ENCODE results near the gene UMODL1.

Gene UMODL1

GRCh38 chr21:42141643-42142042 lies 70.5 kb downstream of the UMODL1 start:
- no peak overlapping the region for H3K4me3 ChIP-seq (ENCODE audit: control insufficient read depth, low read depth, low read length)
- TF ChIP-seq CTCF (IDR thresholded peaks at IDR 0.05; ENCODE audit: control insufficient read depth, insufficient read depth, low read depth, low read length, missing control alignments) = no peak
- DNase-seq (ENCODE audit: low read depth) = no peak

- no peak for TF ChIP-seq CTCF (IDR thresholded peaks at IDR 0.05; ENCODE audit: control insufficient read depth, insufficient read depth, low read depth, low read length, missing control alignments)
- DNase-seq (ENCODE audit: low read depth) = no peak
- H3K4me3 ChIP-seq (ENCODE audit: control insufficient read depth, low read depth, low read length) = no peak overlapping the region
Measured at GRCh38 chr21:42142141-42142540, 71.0 kb downstream of the UMODL1 start.

- DNase-seq (ENCODE audit: low read depth) = no peak
Measured at GRCh38 chr21:42142627-42143026, 71.5 kb downstream of the UMODL1 start.

GRCh38 chr21:42143111-42143510 lies 72.0 kb downstream of the UMODL1 start:
- no peak for DNase-seq (ENCODE audit: low read depth)
- TF ChIP-seq CTCF (IDR thresholded peaks at IDR 0.05; ENCODE audit: control insufficient read depth, insufficient read depth, low read depth, low read length, missing control alignments) = no peak
- H3K4me3 ChIP-seq (ENCODE audit: control insufficient read depth, low read depth, low read length) = no peak overlapping the region

More at GRCh38 chr21:42142627-42143026, 71.5 kb downstream of the UMODL1 start:
- no peak for TF ChIP-seq CTCF (IDR thresholded peaks at IDR 0.05; ENCODE audit: control insufficient read depth, insufficient read depth, low read depth, low read length, missing control alignments)
- H3K4me3 ChIP-seq (ENCODE audit: control insufficient read depth, low read depth, low read length) = no peak overlapping the region

GRCh38 chr21:42144221-42144620 lies 73.1 kb downstream of the UMODL1 start:
- no peak for TF ChIP-seq CTCF (IDR thresholded peaks at IDR 0.05; ENCODE audit: control insufficient read depth, insufficient read depth, low read depth, low read length, missing control alignments)
- DNase-seq (ENCODE audit: low read depth) = no peak
- H3K4me3 ChIP-seq (ENCODE audit: control insufficient read depth, low read depth, low read length) = no peak overlapping the region

GRCh38 chr21:42144679-42145568 lies 73.8 kb downstream of the UMODL1 start:
- DNase-seq (ENCODE audit: low read depth) = no peak
- TF ChIP-seq CTCF (IDR thresholded peaks at IDR 0.05; ENCODE audit: control insufficient read depth, insufficient read depth, low read depth, low read length, missing control alignments) = no peak

More at GRCh38 chr21:42144679-42145568, 73.8 kb downstream of the UMODL1 start:
- H3K4me3 ChIP-seq (ENCODE audit: control insufficient read depth, low read depth, low read length) = no peak overlapping the region
